HG03565 (cell line): ENCODE results near the gene SV2C.

Experiments
- ATAC-seq: cut with Tn5 transposase; IDR thresholded peaks from one replicate; pipeline ENCODE4 v1.9.1; 2021; ENCODE audit warnings: mild to moderate bottlenecking, moderate library complexity; ENCODE audit not compliant: unreplicated experiment

Gene SV2C

GRCh38 chr5:76376148-76376865, 293.1 kb downstream of the SV2C start:
- no peak for ATAC-seq

- no peak for ATAC-seq
These were observed 293.7 kb downstream of the SV2C start for GRCh38 chr5:76376866-76377230.

- no peak for ATAC-seq
These were observed 295.2 kb downstream of the SV2C start for GRCh38 chr5:76378355-76378754.

GRCh38 chr5:76379316-76379715, 296.1 kb downstream of the SV2C start:
- ATAC-seq: no peak

- ATAC-seq: no peak
These were observed 296.7 kb downstream of the SV2C start for GRCh38 chr5:76379855-76380254.

GRCh38 chr5:76380346-76381066, 297.3 kb downstream of the SV2C start:
- ATAC-seq: no peak

GRCh38 chr5:76383126-76383832, 300.1 kb downstream of the SV2C start:
- no peak for ATAC-seq

GRCh38 chr5:76384189-76384588, 301.0 kb downstream of the SV2C start:
- ATAC-seq: no peak

GRCh38 chr5:76384705-76385104, 301.5 kb downstream of the SV2C start:
- no peak for ATAC-seq

GRCh38 chr5:76385540-76385939, 302.4 kb downstream of the SV2C start:
- ATAC-seq: no peak

GRCh38 chr5:76386360-76386759, 303.2 kb downstream of the SV2C start:
- ATAC-seq: no peak

- ATAC-seq: no peak
These were observed 305.1 kb downstream of the SV2C start for GRCh38 chr5:76388236-76388635.

GRCh38 chr5:76388791-76389512, 305.8 kb downstream of the SV2C start:
- ATAC-seq: no peak

- no peak for ATAC-seq
These were observed 306.5 kb downstream of the SV2C start for GRCh38 chr5:76389513-76390154.

- ATAC-seq: no peak
These were observed 307.8 kb downstream of the SV2C start for GRCh38 chr5:76391014-76391413.

GRCh38 chr5:76393035-76393680, 310.0 kb downstream of the SV2C start:
- no peak for ATAC-seq

- no peak for ATAC-seq
These were observed 314.0 kb downstream of the SV2C start for GRCh38 chr5:76397200-76397599.

GRCh38 chr5:76399268-76399667, 316.1 kb downstream of the SV2C start:
- no peak for ATAC-seq

- ATAC-seq: no peak
These were observed 317.3 kb downstream of the SV2C start for GRCh38 chr5:76400466-76400865.

GRCh38 chr5:76401801-76402250, 318.6 kb downstream of the SV2C start:
- ATAC-seq: no peak
